Loucy (cell line): Measurements from ENCODE around the gene KAT14.

Source experiments
- H2AFZ ChIP-seq: fragments of 200-600 bp; sonication (generic); 2 replicates; pipeline ENCODE4 v1.6.0; 2016; ENCODE audit warnings: antibody characterized with exemption, mild to moderate bottlenecking, low read length, moderate library complexity
- H3F3A ChIP-seq: fragments of 200-600 bp; 2 replicates; pipeline ENCODE4 v1.6.0; 2016; ENCODE audit warnings: antibody characterized with exemption, low read depth, mild to moderate bottlenecking
- H3K27me3 ChIP-seq: fragments of 200-600 bp; sonication (generic); 2 replicates; pipeline ENCODE4 v1.6.1; 2014; ENCODE audit warnings: low read length, mild to moderate bottlenecking; ENCODE audit not compliant: insufficient read depth, poor library complexity, severe bottlenecking
- H3K36me3 ChIP-seq: fragments of 200-600 bp; sonication (generic); 2 replicates; pipeline ENCODE4 v1.6.1; 2016; ENCODE audit warnings: low read length; ENCODE audit not compliant: insufficient read depth
- H3K4me1 ChIP-seq: fragments of 200-600 bp; sonication (generic); 2 replicates; pipeline ENCODE4 v1.5.1; 2014; ENCODE audit warnings: low read length, mild to moderate bottlenecking; ENCODE audit not compliant: insufficient read depth, poor library complexity, severe bottlenecking
- H3K4me2 ChIP-seq: fragments of 200-600 bp; sonication (generic); 2 replicates; pipeline ENCODE4 v1.6.0; 2014; ENCODE audit warnings: antibody characterized with exemption, low read length, low read depth, mild to moderate bottlenecking; ENCODE audit not compliant: poor library complexity, severe bottlenecking
- H3K4me3 ChIP-seq: fragments of 200-600 bp; sonication (generic); 2 replicates; pipeline ENCODE4 v1.5.1; 2014; ENCODE audit warnings: low read length, mild to moderate bottlenecking, mixed read lengths; ENCODE audit not compliant: poor library complexity, severe bottlenecking
- H3K79me2 ChIP-seq: fragments of 200-600 bp; sonication (generic); 2 replicates; pipeline ENCODE4 v1.6.1; 2014; ENCODE audit warnings: low read length; ENCODE audit not compliant: insufficient read depth
- H3K9ac ChIP-seq: fragments of 200-600 bp; sonication (generic); 2 replicates; pipeline ENCODE4 v1.6.0; 2014; ENCODE audit warnings: mild to moderate bottlenecking, low read depth, low read length, moderate library complexity; ENCODE audit not compliant: poor library complexity, severe bottlenecking
- H3K9me2 ChIP-seq: fragments of 200-600 bp; sonication (generic); replicated peaks from 2 replicates; pipeline ENCODE4 v1.6.1; 2016; ENCODE audit warnings: low read depth, low read length, mixed read lengths
- H3K9me3 ChIP-seq: fragments of 200-600 bp; sonication (generic); 2 replicates; pipeline ENCODE4 v1.6.1; 2014; ENCODE audit warnings: mild to moderate bottlenecking, antibody characterized with exemption, low read length, low read depth; ENCODE audit not compliant: insufficient read depth
- H4K20me1 ChIP-seq: fragments of 200-600 bp; sonication (generic); 2 replicates; pipeline ENCODE4 v1.6.0; 2014; ENCODE audit warnings: antibody characterized with exemption, low read length, mild to moderate bottlenecking; ENCODE audit not compliant: insufficient read depth, poor library complexity, severe bottlenecking
- CTCF ChIP-seq: fragments of 200-600 bp; sonication (generic); conservative IDR thresholded peaks from 2 replicates; pipeline ENCODE4 v1.5.1; 2014; ENCODE audit warnings: mild to moderate bottlenecking, antibody characterized with exemption, low read length
- EZH2phosphoT487 ChIP-seq: fragments of 200-600 bp; IDR thresholded peaks from 2 replicates; pipeline ENCODE4 v1.6.1; 2018; ENCODE audit warnings: antibody characterized with exemption, mild to moderate bottlenecking, moderate library complexity, borderline replicate concordance

KAT14 gene

GRCh38 chr20:18233408-18233943 is 95.8 kb downstream of the KAT14 start:
- Histone ChIP-seq H3K9ac (no peak overlapping the region), H3K4me3 (no peak overlapping the region), H3K4me2 (no peak overlapping the region), H4K20me1 (no peaks in the 10 kb centered on the region), H3K27me3 (no peaks in the 10 kb centered on the region), H3F3A (no peaks in the 10 kb centered on the region), H3K9me2 (no peaks in the 10 kb centered on the region), H2AFZ (no peak overlapping the region), H3K9me3 (no peaks in the 10 kb centered on the region), H3K4me1 (no peaks in the 10 kb centered on the region), H3K36me3 (no peaks in the 10 kb centered on the region), H3K79me2 (no peaks in the 10 kb centered on the region)
- TF ChIP-seq EZH2phosphoT487 (no peak), CTCF (no peak)
